ENCODE data around the gene SORL1.

The SORL1 gene

GRCh38 chr11:121570453-121570852, 118.3 kb downstream of the SORL1 start:
- no peak for DNase-seq (ENCODE audit: low spot score)
- no peak for TF ChIP-seq CTCF (IDR thresholded peaks at IDR 0.05; ENCODE audit: extremely low read depth, missing control alignments)

- no peak for TF ChIP-seq CTCF (IDR thresholded peaks at IDR 0.05; ENCODE audit: extremely low read depth, missing control alignments)
- DNase-seq (ENCODE audit: low spot score), result no peak
Observed at GRCh38 chr11:121571506-121571905, 119.4 kb downstream of the SORL1 start.

GRCh38 chr11:121572571-121573059, 120.5 kb downstream of the SORL1 start:
- no peak for TF ChIP-seq CTCF (IDR thresholded peaks at IDR 0.05; ENCODE audit: extremely low read depth, missing control alignments)
- no peak for DNase-seq (ENCODE audit: low spot score)

- DNase-seq (ENCODE audit: low spot score), result no peak
- TF ChIP-seq CTCF (IDR thresholded peaks at IDR 0.05; ENCODE audit: extremely low read depth, missing control alignments), result no peak
Observed at GRCh38 chr11:121574801-121575200, 122.7 kb downstream of the SORL1 start.

- no peak for TF ChIP-seq CTCF (IDR thresholded peaks at IDR 0.05; ENCODE audit: extremely low read depth, missing control alignments)
- no peak for DNase-seq (ENCODE audit: low spot score)
Observed at GRCh38 chr11:121575250-121575962, 123.3 kb downstream of the SORL1 start.

GRCh38 chr11:121575963-121576290, 123.8 kb downstream of the SORL1 start:
- no peak for DNase-seq (ENCODE audit: low spot score)
- no peak for TF ChIP-seq CTCF (IDR thresholded peaks at IDR 0.05; ENCODE audit: extremely low read depth, missing control alignments)

GRCh38 chr11:121576531-121576930, 124.4 kb downstream of the SORL1 start:
- no peak for DNase-seq (ENCODE audit: low spot score)
- TF ChIP-seq CTCF (IDR thresholded peaks at IDR 0.05; ENCODE audit: extremely low read depth, missing control alignments), result no peak

Data from GM20000 (cell line).